Chondrocyte (in vitro differentiated cells): ENCODE data around the gene TM4SF20. TPM values are rescaled to one million over a fixed set of nuclear protein-coding genes. Genes with fewer than 3 reads are reported as not detected.

Experiments used
- DNase-seq: peaks from one replicate; pipeline ENCODE4 v3.0.0; 2021; ENCODE audit warnings: mixed read lengths, low spot score
- H3K27ac Mint-ChIP-seq: one replicate; pipeline ENCODE4 v1.8.0; 2021; ENCODE audit warnings: mild to moderate bottlenecking, moderate library complexity, mixed read lengths; ENCODE audit not compliant: unreplicated experiment
- H3K27me3 Mint-ChIP-seq: 2 replicates; pipeline ENCODE4 v1.8.0; 2021; ENCODE audit warnings: low read depth, mixed read lengths
- H3K36me3 Mint-ChIP-seq: 2 replicates; pipeline ENCODE4 v1.8.0; 2021; ENCODE audit warnings: low read depth, mixed read lengths
- H3K4me1 Mint-ChIP-seq: 2 replicates; pipeline ENCODE4 v1.8.0; 2021; ENCODE audit warnings: low read depth, mild to moderate bottlenecking, mixed read lengths
- H3K4me3 Mint-ChIP-seq: one replicate; pipeline ENCODE4 v1.8.0; 2021; ENCODE audit warnings: mild to moderate bottlenecking, moderate library complexity, mixed read lengths; ENCODE audit not compliant: unreplicated experiment
- H3K9me3 Mint-ChIP-seq: 2 replicates; pipeline ENCODE4 v1.8.0; 2021; ENCODE audit warnings: low read depth, mixed read lengths
- total RNA-seq: library from RNA; stranded (reverse); gene quantifications from 3 replicates; pipeline ENCODE4 v1.2.1, GENCODE V29; 2021
- TF ChIP-seq, protein P1 (sequence below): fragments of 200-600 bp; sonication (generic); IDR thresholded peaks from 2 replicates; pipeline ENCODE4 v1.5.0; 2021; ENCODE audit warnings: antibody characterized with exemption, mild to moderate bottlenecking, moderate library complexity

The TM4SF20 gene
- total RNA-seq, 1 donor from 2014 or later = not detected

- Mint-ChIP-seq H3K36me3 (no peaks in the 10 kb centered on the region), H3K27me3 (no peaks in the 10 kb centered on the region), H3K27ac (no peak overlapping the region), H3K4me1 (peaks cover 33% of the 10 kb centered on the region), H3K9me3 (no peaks in the 10 kb centered on the region), H3K4me3 (no peak overlapping the region)
- TF ChIP-seq, protein P1, sequence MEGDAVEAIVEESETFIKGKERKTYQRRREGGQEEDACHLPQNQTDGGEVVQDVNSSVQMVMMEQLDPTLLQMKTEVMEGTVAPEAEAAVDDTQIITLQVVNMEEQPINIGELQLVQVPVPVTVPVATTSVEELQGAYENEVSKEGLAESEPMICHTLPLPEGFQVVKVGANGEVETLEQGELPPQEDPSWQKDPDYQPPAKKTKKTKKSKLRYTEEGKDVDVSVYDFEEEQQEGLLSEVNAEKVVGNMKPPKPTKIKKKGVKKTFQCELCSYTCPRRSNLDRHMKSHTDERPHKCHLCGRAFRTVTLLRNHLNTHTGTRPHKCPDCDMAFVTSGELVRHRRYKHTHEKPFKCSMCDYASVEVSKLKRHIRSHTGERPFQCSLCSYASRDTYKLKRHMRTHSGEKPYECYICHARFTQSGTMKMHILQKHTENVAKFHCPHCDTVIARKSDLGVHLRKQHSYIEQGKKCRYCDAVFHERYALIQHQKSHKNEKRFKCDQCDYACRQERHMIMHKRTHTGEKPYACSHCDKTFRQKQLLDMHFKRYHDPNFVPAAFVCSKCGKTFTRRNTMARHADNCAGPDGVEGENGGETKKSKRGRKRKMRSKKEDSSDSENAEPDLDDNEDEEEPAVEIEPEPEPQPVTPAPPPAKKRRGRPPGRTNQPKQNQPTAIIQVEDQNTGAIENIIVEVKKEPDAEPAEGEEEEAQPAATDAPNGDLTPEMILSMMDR = no peak
- no peak for DNase-seq
Measured at GRCh38 chr2:227416701-227417100, 37.6 kb upstream of the TM4SF20 start.

DNA sequence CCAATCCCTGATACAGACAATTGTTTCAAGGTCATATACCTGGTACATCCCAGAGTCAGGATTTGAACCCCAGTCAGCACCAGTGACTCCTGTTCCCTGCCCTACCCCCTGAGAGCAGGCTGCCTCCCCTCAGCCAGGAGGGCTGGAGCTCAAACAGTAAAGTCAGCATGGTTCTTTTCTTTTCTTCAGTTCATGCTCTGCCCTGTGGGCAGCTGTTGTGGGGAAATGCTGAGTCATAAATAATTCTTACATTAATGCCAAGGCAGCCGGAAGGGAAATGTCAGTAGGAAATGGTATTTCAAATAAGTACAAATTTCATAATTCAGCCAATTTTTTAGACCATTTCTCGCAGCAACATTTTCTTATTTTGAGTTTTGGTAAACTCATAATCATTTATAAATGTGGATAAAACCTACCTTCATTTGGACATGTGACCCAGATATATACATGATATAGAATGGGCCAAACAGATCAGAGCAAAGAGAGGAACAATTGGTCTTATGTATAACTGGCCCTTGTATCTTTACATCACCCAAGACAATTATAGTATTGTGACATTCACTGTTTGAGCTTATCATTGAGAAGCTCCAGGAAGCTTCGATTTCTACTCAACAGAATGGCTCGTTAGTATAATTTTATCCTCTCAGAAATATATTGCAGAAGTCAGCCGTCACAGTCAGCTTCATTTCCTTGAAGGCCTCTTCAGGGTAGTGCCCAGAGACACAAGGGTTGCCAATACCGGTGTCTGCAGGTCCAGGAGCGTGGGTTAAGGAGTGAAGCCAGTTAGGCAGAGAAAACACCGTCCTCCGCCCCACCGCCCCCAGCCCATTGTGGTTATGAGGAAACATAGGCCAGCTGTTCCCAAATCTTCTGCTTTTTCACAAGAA is 36.7 kb upstream of the TM4SF20 start:
- Mint-ChIP-seq H3K4me1 (peaks cover 42% of the 10 kb centered on the region), H3K4me3 (peak overlapping the region; percentile 43), H3K27ac (peak overlapping the region; percentile 90), H3K27me3 (no peaks in the 10 kb centered on the region), H3K9me3 (no peaks in the 10 kb centered on the region), H3K36me3 (no peaks in the 10 kb centered on the region)
- no peak for DNase-seq
- TF ChIP-seq, protein P1 = no peak

DNA sequence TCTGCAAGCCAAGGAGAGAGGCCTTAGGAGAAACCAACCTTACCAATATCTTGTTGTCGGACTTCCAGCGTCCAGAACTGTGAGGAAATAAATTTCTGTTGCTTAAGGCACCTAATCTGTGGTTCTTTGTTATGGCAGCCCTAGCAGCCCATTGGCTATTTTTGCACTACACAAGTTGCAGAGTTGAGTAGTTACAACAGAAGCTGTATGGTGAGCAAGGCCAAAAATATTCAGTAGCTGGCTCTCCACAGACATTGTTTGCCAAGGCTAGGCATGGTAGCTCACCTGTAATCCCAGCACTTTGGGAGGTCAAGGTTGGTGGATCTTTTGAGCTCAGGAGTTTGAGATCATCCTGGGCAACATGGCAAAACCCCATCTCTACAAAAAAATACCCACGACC is 35.7 kb upstream of the TM4SF20 start:
- TF ChIP-seq, protein P1 = no peak
- H3K4me3 Mint-ChIP-seq = no peak overlapping the region
- no peaks in the 10 kb centered on the region for H3K9me3 Mint-ChIP-seq
- H3K36me3 Mint-ChIP-seq = no peaks in the 10 kb centered on the region
- no peak for DNase-seq
- H3K27ac Mint-ChIP-seq = peak overlapping the region; percentile 54
- no peaks in the 10 kb centered on the region for H3K27me3 Mint-ChIP-seq
- H3K4me1 Mint-ChIP-seq = peaks cover 42% of the 10 kb centered on the region

DNA sequence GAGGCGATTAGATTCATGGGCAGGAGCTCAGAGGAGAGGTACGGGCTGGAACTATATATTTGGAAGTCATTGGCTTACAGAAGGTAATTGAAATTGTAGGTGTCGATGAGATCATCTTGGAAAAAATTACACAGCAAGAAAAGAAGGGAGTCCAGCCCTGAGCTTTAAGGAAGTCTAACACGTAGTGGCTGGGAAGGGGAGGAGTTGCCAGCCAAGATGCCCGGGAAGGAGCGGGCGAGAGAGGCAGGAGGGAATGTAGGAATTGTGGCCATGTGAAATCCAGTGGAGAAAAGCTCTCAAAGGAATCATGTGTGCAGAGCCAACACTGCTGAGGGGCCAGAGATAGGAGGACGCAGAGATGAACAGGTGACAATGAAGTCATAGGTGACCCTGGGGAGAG is 34.3 kb upstream of the TM4SF20 start:
- Mint-ChIP-seq H3K4me3 (no peak overlapping the region), H3K36me3 (no peaks in the 10 kb centered on the region), H3K27ac (peak overlapping the region; percentile 3), H3K4me1 (peaks cover 42% of the 10 kb centered on the region), H3K9me3 (no peaks in the 10 kb centered on the region), H3K27me3 (no peaks in the 10 kb centered on the region)
- DNase-seq = no peak
- TF ChIP-seq, protein P1 = no peak

GRCh38 chr2:227412877-227413276 is 33.8 kb upstream of the TM4SF20 start:
- Mint-ChIP-seq H3K27ac (no peak overlapping the region), H3K9me3 (no peaks in the 10 kb centered on the region), H3K4me3 (no peak overlapping the region), H3K27me3 (no peaks in the 10 kb centered on the region), H3K4me1 (peaks cover 42% of the 10 kb centered on the region), H3K36me3 (no peaks in the 10 kb centered on the region)
- TF ChIP-seq, protein P1 = no peak
- no peak for DNase-seq
